GM19468 (cell line): Measurements from ENCODE around the gene TM7SF3.

ENCODE experiments used
- ATAC-seq: cut with Tn5 transposase; IDR thresholded peaks from one replicate; pipeline ENCODE4 v1.9.1; 2021; ENCODE audit warnings: mild to moderate bottlenecking, moderate library complexity, moderate number of reproducible peaks; ENCODE audit not compliant: unreplicated experiment; ENCODE audit errors: extremely low read depth

The TM7SF3 gene

GRCh38 chr12:26937443-26937862 lies 76.7 kb downstream of the TM7SF3 start:
- no peak for ATAC-seq

DNA sequence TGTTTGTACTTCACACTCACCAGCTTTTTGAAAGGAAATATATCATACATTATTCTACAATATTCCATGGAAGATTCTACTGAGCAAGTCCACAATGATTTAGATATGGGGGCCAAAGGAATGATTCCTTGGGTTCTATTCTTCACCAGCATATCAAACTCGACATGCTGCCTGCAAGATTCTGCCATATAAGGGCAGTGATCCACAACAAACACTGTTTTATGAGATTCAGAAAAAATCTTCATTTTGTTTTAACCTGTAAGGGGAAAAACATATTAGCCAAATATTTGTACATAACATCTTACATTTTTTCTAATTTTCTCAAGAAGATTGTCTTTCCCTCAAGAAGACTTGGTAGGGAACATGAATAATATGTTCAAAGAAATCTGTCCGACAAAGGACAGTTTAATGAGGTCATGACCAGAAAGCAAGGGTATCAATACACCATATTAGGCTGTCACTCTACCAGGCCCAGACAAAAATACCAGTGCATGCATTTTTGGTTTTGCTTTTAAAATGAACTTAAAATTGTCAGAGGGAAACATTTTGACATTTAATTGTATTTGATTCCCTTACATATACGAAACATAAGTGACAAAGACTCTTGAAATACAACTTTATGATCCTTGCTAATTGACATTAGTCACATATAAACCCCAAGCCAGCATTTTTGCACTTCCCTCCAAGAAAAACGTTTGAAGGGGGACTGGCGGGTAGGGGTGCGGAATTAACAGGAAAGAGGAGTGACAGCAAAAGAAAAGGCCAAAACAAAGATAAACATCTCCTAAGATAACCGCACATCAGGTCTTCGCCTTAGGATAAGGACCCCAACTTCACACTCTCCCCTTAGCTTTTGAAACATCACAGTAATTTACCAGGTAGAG lies 77.4 kb downstream of the TM7SF3 start:
- ATAC-seq: no peak

DNA sequence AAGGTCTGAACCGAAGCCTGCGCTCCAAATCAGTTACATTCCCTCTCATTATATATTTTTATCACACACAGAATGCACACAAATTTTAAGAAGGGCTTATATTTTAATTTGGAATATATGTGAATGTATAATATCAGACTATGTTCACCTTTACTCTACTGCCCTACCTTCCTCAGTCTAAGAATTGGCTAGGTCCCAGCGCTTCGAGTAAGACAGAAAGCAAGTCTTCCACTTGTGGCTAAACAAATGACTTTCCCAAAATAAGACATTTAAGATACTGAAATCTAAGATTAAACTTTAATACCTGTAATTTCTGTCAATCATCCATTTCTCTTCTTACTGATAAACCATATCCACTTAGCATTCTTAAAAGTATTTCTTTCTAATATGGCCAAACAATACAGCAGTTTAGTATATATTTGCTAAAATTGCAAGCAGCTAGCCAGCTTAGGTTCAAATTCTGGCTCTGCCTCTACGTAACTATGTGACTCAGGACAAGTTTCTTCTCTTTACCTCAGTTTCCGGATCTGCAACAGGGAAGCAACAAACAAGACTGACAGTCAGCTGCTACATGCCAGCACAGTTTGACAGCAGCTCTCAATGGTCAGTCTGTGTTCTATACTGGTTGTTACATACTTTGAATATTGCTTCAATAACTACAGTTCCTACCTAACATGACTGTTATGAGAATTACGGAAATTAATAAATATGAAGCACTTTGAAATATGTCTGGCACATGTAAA lies 78.4 kb downstream of the TM7SF3 start:
- no peak for ATAC-seq

DNA sequence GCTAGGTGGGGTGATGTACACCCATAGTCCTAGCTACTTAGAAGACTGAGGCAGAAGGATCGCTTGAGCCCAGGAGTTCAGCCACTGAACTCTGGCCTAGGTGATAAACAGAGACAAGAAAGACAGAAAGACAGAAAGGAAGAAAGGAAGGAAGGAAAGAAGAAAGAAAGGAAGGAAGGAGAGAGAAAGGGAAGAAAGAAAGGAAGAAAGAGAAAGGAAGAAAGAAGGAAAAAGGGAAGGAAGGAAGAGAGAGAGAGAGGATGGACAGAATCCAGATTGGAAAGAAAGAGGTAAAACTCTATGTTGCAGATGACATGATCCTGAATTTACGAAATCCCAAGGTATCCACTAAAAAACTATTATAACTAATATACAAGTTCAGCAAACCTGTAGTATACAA lies 84.6 kb downstream of the TM7SF3 start:
- ATAC-seq: no peak

DNA sequence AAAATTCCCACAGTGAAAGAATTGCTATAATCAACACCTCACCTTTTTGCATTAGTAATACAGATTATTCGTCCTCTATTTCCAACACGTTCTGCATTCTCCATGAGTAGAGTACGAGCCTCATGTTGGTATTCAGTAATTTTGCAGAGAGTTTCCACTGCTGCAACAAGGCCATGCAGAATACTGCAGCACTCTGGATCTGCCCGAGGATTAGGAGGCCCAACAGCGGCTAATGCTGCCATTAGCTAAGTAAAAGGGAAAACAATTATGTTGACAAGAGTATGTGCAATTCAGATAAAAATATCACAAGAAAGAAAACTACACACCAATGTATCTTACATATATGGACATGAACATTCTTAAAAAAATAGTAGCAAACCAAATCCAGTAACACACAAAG lies 85.5 kb downstream of the TM7SF3 start:
- no peak for ATAC-seq
